ENCODE results near the gene XPR1. TPM values are rescaled to one million over a fixed set of nuclear protein-coding genes. Genes with fewer than 3 reads are reported as not detected.

Gene XPR1
- total RNA-seq, 2 donors from 2014 or later: 18.6 to 18.9 TPM

Other genes starting within 250 kb of the XPR1 start
- 10 to 100 TPM; 28.9 to 33.1 TPM for gene ACBD6, start 129.4 kb upstream of the XPR1 start, total RNA-seq
- not detected for gene OVAAL, start 73.1 kb upstream of the XPR1 start, total RNA-seq

All from T-helper 17 cell (primary cell).